Body of pancreas (tissue), 4 donors: ENCODE data around the gene PRPH. TPM values are rescaled to one million over a fixed set of nuclear protein-coding genes. Genes with fewer than 3 reads are reported as not detected.

Source experiments
- ATAC-seq: fragments of 150-250 bp; one replicate; pipeline ENCODE4 v1.9.1; 2016
- DNase-seq, 4 donors: peaks; one replicate each; pipeline ENCODE4 v3.0.0-alpha.2; 2019
- H3K27ac ChIP-seq, 4 donors: fragments of 200-600 bp; sonication (generic); 1 replicate in 3 of 4; 2 replicates in 1 of 4; pipeline versions ENCODE4 v1.5.1 to v1.6.1; 2016 to 2019; ENCODE audit warnings: mild to moderate bottlenecking in 1 of 4, mixed read lengths in 1 of 4, moderate library complexity in 1 of 4
- H3K27me3 ChIP-seq, 2 donors: fragments of 200-600 bp; sonication (generic); one replicate each; pipeline ENCODE4 v1.6.0; 2016; ENCODE audit warnings: mild to moderate bottlenecking in 1 of 2
- H3K36me3 ChIP-seq, 2 donors: fragments of 200-600 bp; sonication (generic); replicated peaks in 1 of 2; 2 replicates each; pipeline ENCODE4 v1.5.1; 2016; ENCODE audit warnings: low read depth in 2 of 2; ENCODE audit not compliant: insufficient read depth in 1 of 2
- H3K4me1 ChIP-seq: fragments of 200-600 bp; sonication (generic); one replicate; pipeline ENCODE4 v1.6.0; 2016
- H3K4me3 ChIP-seq, 2 donors: fragments of 200-600 bp; sonication (generic); 1 replicate in 1 of 2; 2 replicates in 1 of 2; pipeline ENCODE4 v1.5.1; 2016 to 2019
- H3K9me3 ChIP-seq, 3 donors: fragments of 200-600 bp; sonication (generic); 1 replicate in 2 of 3; 2 replicates in 1 of 3; pipeline ENCODE4 v1.5.1; 2016
- CTCF ChIP-seq, 7 experiments: fragments of 450-650 bp in 4 of 7; fragments of 200-600 bp in 3 of 7; sonication (generic) in 3 of 7; IDR thresholded peaks; one replicate each; pipeline ENCODE4 v1.5.1; 2016 to 2019; ENCODE audit warnings: antibody characterized with exemption in 7 of 7
- POLR2A ChIP-seq, 3 donors: fragments of 450-650 bp; IDR thresholded peaks; one replicate each; pipeline ENCODE4 v1.6.1; 2016; ENCODE audit warnings: antibody characterized with exemption in 3 of 3, mild to moderate bottlenecking in 2 of 3
- WGBS, 2 donors: methylation state at CpG; one replicate each; pipeline ENCODE4 v1.1.5; 2017; 5-methylcytosine and 5-hydroxymethylcytosine counted together
- intact Hi-C: fragments of 100-400 bp; cut with DNase I; formaldehyde crosslinking; loops from one replicate; pipeline ENCODE4 v1.15.1; 2023
- total RNA-seq, 2 donors: library from RNA; depleted of rRNA; stranded (reverse); fragments of >200 nt; gene quantifications; one replicate each; pipeline ENCODE4 v1.1.0, GENCODE V29; 2016

PRPH gene
- total RNA-seq, 2 donors from 2014 or later: 9.6 TPM; not detected in 1

DNA sequence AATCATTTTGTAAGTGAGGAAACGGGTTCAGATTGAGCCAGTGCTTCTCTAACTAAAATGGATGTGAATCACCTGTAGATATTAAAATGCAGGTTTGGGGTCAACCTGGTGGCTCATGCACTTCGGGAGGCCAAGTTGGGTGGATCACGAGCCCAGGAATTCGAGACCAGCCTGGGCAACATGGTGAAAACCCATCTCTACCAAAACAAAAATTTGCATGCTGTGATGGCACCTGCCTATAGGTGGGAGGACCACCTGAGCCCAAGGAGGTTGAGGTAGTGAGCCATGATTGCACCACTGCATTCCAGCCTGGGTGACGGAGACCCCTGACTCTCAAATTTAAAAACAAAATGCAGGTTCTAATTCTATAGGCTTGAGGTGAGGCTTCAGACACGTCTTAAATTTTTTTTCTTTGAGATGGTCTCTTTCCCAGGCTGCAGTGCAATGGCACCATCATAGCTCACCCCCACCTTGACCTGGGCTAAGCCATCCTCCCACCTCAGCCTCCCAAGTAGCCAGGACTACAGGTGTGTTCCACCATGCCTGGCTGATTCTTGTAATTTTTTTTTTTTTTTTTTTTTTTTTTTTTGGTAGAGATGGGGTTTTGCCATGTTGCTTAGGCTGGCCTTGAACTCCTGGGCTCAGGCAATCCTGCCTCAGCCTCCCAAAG lies 21.1 kb upstream of the PRPH start:
- DNase-seq (no peak), ATAC-seq (no peak)
- no peaks in the 10 kb centered on the region for H3K27me3 ChIP-seq
- no peaks in the 10 kb centered on the region for H3K9me3 ChIP-seq
- no peak for TF ChIP-seq CTCF (IDR thresholded peaks at IDR 0.05)
- no peak for TF ChIP-seq POLR2A (IDR thresholded peaks at IDR 0.05)
- 94 to 98% methylated on average over 6 of the region's 6 CpGs for WGBS, 2 donors
- intact Hi-C loops: no loop called here
- H3K4me1 ChIP-seq: peaks cover 1% of the 10 kb centered on the region
- peaks cover 4 to 18% of the 10 kb centered on the region in 2 donors for H3K36me3 ChIP-seq
- H3K27ac ChIP-seq: no peak overlapping the region
- H3K4me3 ChIP-seq: no peak overlapping the region

DNA sequence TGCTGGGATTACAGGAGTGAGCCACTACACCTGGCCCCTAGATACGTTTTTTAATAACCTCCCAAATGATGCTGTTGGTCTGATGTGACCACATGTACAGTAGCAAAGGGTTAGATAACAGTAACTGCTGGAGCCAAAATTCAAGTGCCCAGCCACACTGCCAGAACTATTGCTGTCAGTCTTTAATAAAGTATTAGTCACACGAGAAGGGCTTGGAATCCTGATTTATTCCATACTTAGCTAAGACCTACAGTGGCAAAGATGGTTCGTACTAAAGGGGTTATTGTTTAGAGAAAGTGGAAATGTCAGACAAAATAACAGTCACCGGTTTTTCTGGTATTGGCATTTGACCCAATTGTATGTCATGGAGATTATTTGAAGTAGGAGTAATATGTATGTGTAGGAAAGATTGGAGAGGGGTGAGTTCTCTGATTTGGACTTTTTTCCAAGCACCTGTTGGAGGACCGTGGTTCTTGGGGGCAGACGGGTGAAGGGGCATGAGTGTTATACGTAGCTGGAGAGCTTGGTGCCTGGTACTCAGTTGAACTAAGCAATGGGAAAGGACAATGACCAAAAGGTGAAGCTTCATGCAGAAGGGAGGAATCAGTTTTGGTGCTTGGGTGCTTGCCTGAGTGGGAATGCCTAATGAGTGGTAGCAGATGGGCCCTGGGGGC lies 20.4 kb upstream of the PRPH start:
- Histone ChIP-seq H3K27ac (no peak overlapping the region), H3K4me1 (peaks cover 5% of the 10 kb centered on the region), H3K27me3 (no peaks in the 10 kb centered on the region), H3K4me3 (no peak overlapping the region), H3K36me3 (peaks cover 4 to 18% of the 10 kb centered on the region in 2 donors), H3K9me3 (no peaks in the 10 kb centered on the region)
- ATAC-seq: no peak
- intact Hi-C loops: no loop called here
- 77 to 79% methylated on average over 7 of the region's 7 CpGs for WGBS, 2 donors
- no peak for TF ChIP-seq POLR2A (IDR thresholded peaks at IDR 0.05)
- no peak for TF ChIP-seq CTCF (IDR thresholded peaks at IDR 0.05)
- no peak for DNase-seq

DNA sequence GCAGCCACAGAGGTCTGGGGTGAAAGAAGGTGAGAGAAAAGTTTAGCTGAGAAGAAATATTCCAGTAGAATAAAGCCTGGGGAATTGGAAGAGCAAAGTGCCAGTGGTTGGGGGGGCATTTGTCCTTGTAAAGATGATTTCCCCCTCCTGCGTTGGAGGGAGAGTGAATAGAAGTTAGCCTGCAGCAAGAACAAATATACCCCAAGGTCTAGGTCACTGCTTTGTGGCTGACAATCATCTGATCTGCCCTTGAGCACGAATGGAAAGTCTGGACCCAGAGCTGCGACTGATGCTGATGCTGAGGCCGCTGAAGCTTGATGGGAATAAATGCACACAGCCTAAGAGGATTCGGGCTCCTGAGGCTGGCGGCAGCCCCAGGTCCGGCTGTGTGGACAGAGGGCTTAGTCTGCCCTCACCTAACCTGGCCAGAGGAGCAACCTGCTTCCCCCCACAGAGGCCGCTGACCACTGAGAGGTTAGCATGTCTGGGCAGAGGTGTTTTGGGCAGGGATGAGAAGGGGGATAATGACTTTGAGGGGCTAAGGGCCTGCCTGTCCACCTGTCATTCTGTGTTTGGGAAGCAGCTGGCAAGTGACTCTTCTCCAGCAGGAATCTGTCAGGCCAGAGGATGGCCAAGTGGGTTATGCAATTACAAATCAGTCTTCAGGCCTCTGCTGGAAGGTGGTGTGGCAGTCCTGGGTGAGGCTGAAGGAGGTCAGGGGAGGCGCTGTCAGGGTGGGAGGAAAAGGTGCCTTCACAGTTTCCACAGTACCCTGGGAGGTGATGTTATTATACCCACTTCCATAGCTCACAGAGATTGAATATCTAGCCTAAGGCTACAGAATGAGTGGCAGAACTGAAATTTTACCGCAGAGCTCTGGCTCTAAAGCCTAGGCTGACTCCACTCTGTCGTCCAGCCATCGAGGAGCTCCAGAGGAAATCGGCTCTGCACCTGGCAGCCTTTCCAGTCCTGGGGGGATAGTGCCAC lies 18.4 kb upstream of the PRPH start:
- Histone ChIP-seq H3K36me3 (peaks cover 0 to 8% of the 10 kb centered on the region in 2 donors), H3K27me3 (no peaks in the 10 kb centered on the region), H3K4me3 (no peak overlapping the region), H3K9me3 (no peaks in the 10 kb centered on the region), H3K27ac (no peak overlapping the region), H3K4me1 (peaks cover 5% of the 10 kb centered on the region)
- 63 to 64% methylated on average over 9 to 12 of the region's 13 CpGs for WGBS, 2 donors
- TF ChIP-seq POLR2A (IDR thresholded peaks at IDR 0.05): no peak
- TF ChIP-seq CTCF (IDR thresholded peaks at IDR 0.05): no peak
- intact Hi-C loops: no loop called here
- ATAC-seq: no peak
- DNase-seq: no peak

GRCh38 chr12:49277466-49277865 lies 17.5 kb upstream of the PRPH start:
- 83 to 87% methylated on average over 2 to 5 of the region's 7 CpGs for WGBS, 2 donors
- H3K36me3 ChIP-seq: peaks cover 0 to 8% of the 10 kb centered on the region in 2 donors

More at GRCh38 chr12:49277466-49277865, 17.5 kb upstream of the PRPH start:
- intact Hi-C loops: no loop called here
- ATAC-seq (no peak), DNase-seq (no peak)
- no peaks in the 10 kb centered on the region for H3K9me3 ChIP-seq
- no peak overlapping the region for H3K4me3 ChIP-seq
- TF ChIP-seq CTCF (IDR thresholded peaks at IDR 0.05) (no peak), POLR2A (IDR thresholded peaks at IDR 0.05) (no peak)
- no peaks in the 10 kb centered on the region for H3K27me3 ChIP-seq
- no peak overlapping the region for H3K27ac ChIP-seq
- H3K4me1 ChIP-seq: peaks cover 5% of the 10 kb centered on the region
